Measurements from ENCODE around the gene TRAF3IP1.

TRAF3IP1 gene

DNA sequence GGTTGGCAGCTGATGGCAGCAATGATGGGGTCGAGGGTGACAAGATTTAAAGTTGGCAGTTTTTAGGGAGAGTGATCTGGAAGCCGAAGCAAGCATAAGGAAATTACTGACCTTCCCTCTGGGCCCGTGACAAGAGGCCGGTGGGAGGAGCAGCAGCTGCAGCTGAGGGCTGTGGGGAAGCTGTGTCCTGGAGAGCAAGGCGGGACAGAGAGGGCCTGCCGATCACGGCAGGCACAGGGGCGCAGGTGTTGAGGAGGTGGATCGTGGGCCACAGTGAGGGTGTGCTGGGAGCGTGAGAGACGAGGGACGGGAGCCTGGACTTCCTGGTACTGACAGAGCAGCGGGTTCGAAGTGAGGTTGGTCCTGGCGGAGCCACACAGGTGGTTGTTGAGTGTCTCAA is 31.0 kb downstream of the TRAF3IP1 start:
- no peaks in the 10 kb centered on the region for H3K36me3 ChIP-seq
- no peaks in the 10 kb centered on the region for H3K27me3 ChIP-seq
- H3K9me3 ChIP-seq = no peaks in the 10 kb centered on the region
- H3K27ac ChIP-seq = no peak overlapping the region
- H3K4me1 ChIP-seq (ENCODE audit: control insufficient read depth in 1 of 2, insufficient read depth in 1 of 2, low read depth in 1 of 2, low read length in 1 of 2) = no peaks in the 10 kb centered on the region
- H3K4me3 ChIP-seq (ENCODE audit: low read depth in 1 of 2, low read length in 1 of 2) = no peak overlapping the region
- TF ChIP-seq, protein P1, sequence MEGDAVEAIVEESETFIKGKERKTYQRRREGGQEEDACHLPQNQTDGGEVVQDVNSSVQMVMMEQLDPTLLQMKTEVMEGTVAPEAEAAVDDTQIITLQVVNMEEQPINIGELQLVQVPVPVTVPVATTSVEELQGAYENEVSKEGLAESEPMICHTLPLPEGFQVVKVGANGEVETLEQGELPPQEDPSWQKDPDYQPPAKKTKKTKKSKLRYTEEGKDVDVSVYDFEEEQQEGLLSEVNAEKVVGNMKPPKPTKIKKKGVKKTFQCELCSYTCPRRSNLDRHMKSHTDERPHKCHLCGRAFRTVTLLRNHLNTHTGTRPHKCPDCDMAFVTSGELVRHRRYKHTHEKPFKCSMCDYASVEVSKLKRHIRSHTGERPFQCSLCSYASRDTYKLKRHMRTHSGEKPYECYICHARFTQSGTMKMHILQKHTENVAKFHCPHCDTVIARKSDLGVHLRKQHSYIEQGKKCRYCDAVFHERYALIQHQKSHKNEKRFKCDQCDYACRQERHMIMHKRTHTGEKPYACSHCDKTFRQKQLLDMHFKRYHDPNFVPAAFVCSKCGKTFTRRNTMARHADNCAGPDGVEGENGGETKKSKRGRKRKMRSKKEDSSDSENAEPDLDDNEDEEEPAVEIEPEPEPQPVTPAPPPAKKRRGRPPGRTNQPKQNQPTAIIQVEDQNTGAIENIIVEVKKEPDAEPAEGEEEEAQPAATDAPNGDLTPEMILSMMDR (IDR thresholded peaks at IDR 0.05) = no peak

DNA sequence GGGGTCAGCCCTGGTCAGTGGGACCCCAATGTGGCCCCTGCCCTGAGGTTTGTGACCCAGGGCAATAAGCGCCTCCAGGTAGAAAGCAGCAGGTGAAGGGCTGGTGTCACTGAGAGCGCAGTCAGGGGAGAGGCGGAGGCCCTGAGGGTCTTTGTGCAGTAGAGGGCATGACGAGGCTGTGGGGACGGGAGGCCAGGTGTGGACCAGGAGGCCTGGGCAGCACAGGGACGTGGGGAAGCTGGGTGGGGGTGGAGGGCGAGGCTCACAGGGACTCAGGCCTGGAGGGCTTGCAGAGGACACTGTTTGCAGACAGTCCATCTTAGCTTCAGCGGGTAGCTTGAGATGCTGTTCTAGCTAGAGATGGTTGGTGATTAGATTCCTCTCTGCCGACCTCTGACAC is 32.0 kb downstream of the TRAF3IP1 start:
- Histone ChIP-seq H3K36me3 (no peaks in the 10 kb centered on the region), H3K9me3 (no peaks in the 10 kb centered on the region), H3K27ac (no peak overlapping the region), H3K4me1 (ENCODE audit: control insufficient read depth in 1 of 2, insufficient read depth in 1 of 2, low read depth in 1 of 2, low read length in 1 of 2) (no peaks in the 10 kb centered on the region), H3K4me3 (ENCODE audit: low read depth in 1 of 2, low read length in 1 of 2) (no peak overlapping the region), H3K27me3 (no peaks in the 10 kb centered on the region)
- TF ChIP-seq, protein P1 (IDR thresholded peaks at IDR 0.05) = no peak

DNA sequence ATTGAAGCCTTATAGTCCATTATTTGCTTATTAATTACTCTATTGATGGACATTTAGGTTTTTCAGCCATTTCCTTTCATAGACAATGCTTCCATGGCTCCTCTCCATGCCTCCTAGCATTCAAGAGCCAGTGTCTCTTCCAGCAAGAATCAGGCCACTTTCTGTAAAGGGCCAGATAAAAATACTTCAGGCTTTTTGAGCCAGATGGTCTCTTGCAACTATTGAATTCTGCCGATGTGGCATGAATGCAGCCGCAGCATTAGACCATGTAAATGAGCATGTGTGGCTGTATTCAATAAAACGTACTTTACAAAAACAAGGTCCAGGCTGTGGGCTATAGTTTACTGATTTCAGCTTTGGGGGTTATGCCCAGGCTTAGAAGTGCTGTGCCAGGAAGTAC is 38.5 kb downstream of the TRAF3IP1 start:
- TF ChIP-seq, protein P1 (IDR thresholded peaks at IDR 0.05) = no peak
- H3K4me3 ChIP-seq (ENCODE audit: low read depth in 1 of 2, low read length in 1 of 2) = no peak overlapping the region
- H3K4me1 ChIP-seq (ENCODE audit: control insufficient read depth in 1 of 2, insufficient read depth in 1 of 2, low read depth in 1 of 2, low read length in 1 of 2) = no peaks in the 10 kb centered on the region
- H3K9me3 ChIP-seq = no peaks in the 10 kb centered on the region
- no peaks in the 10 kb centered on the region for H3K36me3 ChIP-seq
- no peaks in the 10 kb centered on the region for H3K27me3 ChIP-seq
- no peak overlapping the region for H3K27ac ChIP-seq

DNA sequence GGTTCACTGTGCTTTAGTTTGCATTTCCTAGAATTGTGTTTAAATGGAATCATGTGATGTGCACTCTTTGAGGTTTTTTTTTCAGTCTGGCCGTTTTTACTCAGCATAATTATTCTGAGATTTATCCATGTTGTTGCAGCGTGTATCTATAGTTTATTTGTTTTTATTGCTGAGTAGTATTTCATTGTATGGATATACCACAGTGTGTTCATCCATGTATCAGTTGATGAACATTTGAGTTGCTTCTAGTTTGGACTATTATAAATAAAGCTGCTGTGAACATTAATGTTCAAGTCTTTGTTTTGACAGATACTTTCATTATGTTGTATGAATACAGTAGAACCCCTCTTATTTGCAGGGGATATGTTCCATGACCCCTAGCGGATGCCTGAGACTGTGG is 39.1 kb downstream of the TRAF3IP1 start:
- Histone ChIP-seq H3K27me3 (no peaks in the 10 kb centered on the region), H3K9me3 (no peaks in the 10 kb centered on the region), H3K4me3 (ENCODE audit: low read depth in 1 of 2, low read length in 1 of 2) (no peak overlapping the region), H3K27ac (no peak overlapping the region), H3K36me3 (no peaks in the 10 kb centered on the region), H3K4me1 (ENCODE audit: control insufficient read depth in 1 of 2, insufficient read depth in 1 of 2, low read depth in 1 of 2, low read length in 1 of 2) (no peaks in the 10 kb centered on the region)
- TF ChIP-seq, protein P1 (IDR thresholded peaks at IDR 0.05) = no peak

DNA sequence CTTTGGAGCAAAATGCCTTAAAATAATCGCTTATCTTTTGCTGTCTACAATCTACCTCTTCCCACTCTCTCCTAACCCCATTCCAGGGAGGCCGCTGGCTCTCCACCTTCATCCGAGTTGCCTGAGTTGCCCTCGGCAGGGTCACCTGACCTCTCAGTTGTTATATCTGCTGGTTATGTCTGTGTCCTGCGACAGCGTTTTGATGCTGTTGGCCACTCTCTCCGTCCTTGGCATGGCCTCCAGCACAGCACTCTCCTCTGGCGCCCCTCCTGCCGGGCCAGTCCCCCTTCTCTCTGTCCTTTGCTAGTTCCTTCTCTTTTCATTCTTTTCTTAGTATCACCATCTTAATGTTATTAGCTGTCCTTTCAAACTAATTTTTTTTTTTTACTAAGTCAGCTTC is 41.6 kb downstream of the TRAF3IP1 start:
- no peaks in the 10 kb centered on the region for H3K9me3 ChIP-seq
- H3K27ac ChIP-seq = no peak overlapping the region
- H3K4me3 ChIP-seq (ENCODE audit: low read depth in 1 of 2, low read length in 1 of 2) = no peak overlapping the region
- no peaks in the 10 kb centered on the region for H3K27me3 ChIP-seq
- H3K36me3 ChIP-seq = no peaks in the 10 kb centered on the region
- TF ChIP-seq, protein P1 (IDR thresholded peaks at IDR 0.05) = no peak
- H3K4me1 ChIP-seq (ENCODE audit: control insufficient read depth in 1 of 2, insufficient read depth in 1 of 2, low read depth in 1 of 2, low read length in 1 of 2) = no peaks in the 10 kb centered on the region

DNA sequence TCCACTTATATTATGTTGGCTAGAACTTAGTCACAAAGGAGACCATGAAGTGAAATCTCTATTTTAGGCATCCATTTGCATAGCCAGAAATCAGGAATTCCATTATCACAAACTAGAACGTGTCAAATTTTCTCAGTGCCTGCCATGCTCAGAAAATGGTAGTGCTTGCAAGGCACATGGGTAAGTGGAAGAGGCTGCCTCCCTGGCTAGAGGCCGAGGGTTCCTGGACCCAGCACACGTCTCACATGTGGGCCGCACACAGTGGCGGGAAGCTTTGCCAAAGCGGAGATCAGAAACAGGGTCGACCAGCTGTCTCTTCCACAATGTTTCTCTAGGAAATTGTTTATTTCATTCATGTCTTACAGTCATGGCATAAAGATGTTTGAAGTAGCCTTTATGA is 42.3 kb downstream of the TRAF3IP1 start:
- Histone ChIP-seq H3K27ac (no peak overlapping the region), H3K36me3 (no peaks in the 10 kb centered on the region), H3K9me3 (no peaks in the 10 kb centered on the region), H3K4me3 (ENCODE audit: low read depth in 1 of 2, low read length in 1 of 2) (no peak overlapping the region), H3K27me3 (no peaks in the 10 kb centered on the region), H3K4me1 (ENCODE audit: control insufficient read depth in 1 of 2, insufficient read depth in 1 of 2, low read depth in 1 of 2, low read length in 1 of 2) (no peaks in the 10 kb centered on the region)
- TF ChIP-seq, protein P1 (IDR thresholded peaks at IDR 0.05) = no peak

Data from neutrophil (primary cell).